IMR-90 (cell line): ENCODE data around the gene KRT39. TPM values are rescaled to one million over a fixed set of nuclear protein-coding genes. Genes with fewer than 3 reads are reported as not detected.

ENCODE experiments used
- ATAC-seq: fragments of 200-7000 bp; cut with Tn5 transposase; 2 replicates; pipeline ENCODE4 v1.9.1; 2020; ENCODE audit warnings: low read depth, mild to moderate bottlenecking, moderate library complexity
- BruUV-seq: library from RNA; stranded (reverse); fragments of 400-500 nt; replicated peaks from 2 replicates; lab custom pipeline; 2021; lab: Mats Ljungman, UMichigan
- CTCF ChIA-PET: fragments of 300-600 bp; formaldehyde crosslinking; extraction: SDS; loops from one replicate; lab custom pipeline; 2021; ENCODE audit warnings: antibody characterized with exemption; lab: Yijun Ruan, JAX
- POLR2A ChIA-PET: fragments of 300-600 bp; sonication (Branson Sonifier 250); formaldehyde crosslinking; loops from one replicate; lab custom pipeline; 2022; ENCODE audit warnings: antibody characterized with exemption; ENCODE audit not compliant: unreplicated experiment; lab: Charles Lee
- DNase-seq: peaks from one replicate; pipeline ENCODE4 v3.0.0; 2013
- H2AFZ ChIP-seq: replicated peaks from 2 replicates; pipeline ENCODE3; 2013; ENCODE audit warnings: low read length, mild to moderate bottlenecking; ENCODE audit not compliant: poor library complexity
- H2AK5ac ChIP-seq: 2 replicates; pipeline ENCODE4 v1.6.1; 2013; ENCODE audit warnings: low read depth, low read length, inconsistent platforms
- H2AK9ac ChIP-seq: replicated peaks from 2 replicates; pipeline ENCODE3; 2013; ENCODE audit warnings: mild to moderate bottlenecking, low read depth, low read length, moderate library complexity; ENCODE audit not compliant: poor library complexity
- H2BK120ac ChIP-seq: 2 replicates; pipeline ENCODE4 v1.6.1; 2013; ENCODE audit warnings: low read depth, low read length, inconsistent platforms
- H2BK15ac ChIP-seq: 3 replicates; pipeline ENCODE4 v1.6.1; 2013; ENCODE audit warnings: low read depth, low read length, inconsistent platforms
- H2BK20ac ChIP-seq: 2 replicates; pipeline ENCODE4 v1.6.1; 2013; ENCODE audit warnings: low read depth, mild to moderate bottlenecking, inconsistent platforms, low read length, moderate library complexity
- H2BK5ac ChIP-seq: 2 replicates; pipeline ENCODE4 v1.6.1; 2013; ENCODE audit warnings: mild to moderate bottlenecking, low read depth, low read length, inconsistent platforms; ENCODE audit not compliant: poor library complexity, severe bottlenecking
- H3K14ac ChIP-seq: replicated peaks from 2 replicates; pipeline ENCODE4 v1.6.1; 2013; ENCODE audit warnings: low read depth, low read length, inconsistent platforms
- H3K18ac ChIP-seq: 2 replicates; pipeline ENCODE4 v1.6.1; 2013; ENCODE audit warnings: low read depth, low read length, control low read depth
- H3K23ac ChIP-seq: 2 replicates; pipeline ENCODE4 v1.6.1; 2013; ENCODE audit warnings: low read depth, low read length, inconsistent platforms
- H3K27ac ChIP-seq: 2 replicates; pipeline ENCODE4 v1.5.1; 2013; ENCODE audit warnings: mild to moderate bottlenecking, control low read depth, low read length; ENCODE audit not compliant: insufficient read depth
- H3K27me3 ChIP-seq: 2 replicates; pipeline ENCODE4 v1.6.1; 2013; ENCODE audit warnings: low read length; ENCODE audit not compliant: control insufficient read depth, insufficient read depth
- H3K36me3 ChIP-seq: 2 replicates; pipeline ENCODE4 v1.6.1; 2013; ENCODE audit warnings: low read length, mixed read lengths; ENCODE audit not compliant: control insufficient read depth, insufficient read depth
- H3K4ac ChIP-seq: 2 replicates; pipeline ENCODE4 v1.6.1; 2013; ENCODE audit warnings: low read depth, low read length, inconsistent platforms
- H3K4me1 ChIP-seq: 2 replicates; pipeline ENCODE4 v1.6.1; 2013; ENCODE audit warnings: low read length, mixed read lengths; ENCODE audit not compliant: control insufficient read depth, insufficient read depth
- H3K4me2 ChIP-seq: 2 replicates; pipeline ENCODE4 v1.6.1; 2013; ENCODE audit warnings: low read depth, mild to moderate bottlenecking, control low read depth, low read length, moderate library complexity
- H3K4me3 ChIP-seq: 2 replicates; pipeline ENCODE4 v1.5.1; 2013; ENCODE audit warnings: low read depth, mild to moderate bottlenecking, control low read depth, low read length, moderate library complexity; ENCODE audit not compliant: insufficient read depth
- H3K56ac ChIP-seq: 2 replicates; pipeline ENCODE4 v1.6.1; 2013; ENCODE audit warnings: low read length, inconsistent platforms; ENCODE audit not compliant: insufficient read depth; ENCODE audit errors: extremely low read depth
- H3K79me1 ChIP-seq, 2 experiments: 2 replicates each; pipeline ENCODE4 v1.6.1; 2013; ENCODE audit warnings: low read length in 2 of 2, inconsistent platforms in 1 of 2, low read depth in 1 of 2
- H3K9ac ChIP-seq: 2 replicates; pipeline ENCODE4 v1.6.1; 2013; ENCODE audit warnings: low read depth, low read length, control low read depth
- H3K9me1 ChIP-seq: 2 replicates; pipeline ENCODE4 v1.6.1; 2013; ENCODE audit warnings: low read length, inconsistent platforms; ENCODE audit not compliant: insufficient read depth
- H3K9me3 ChIP-seq: 2 replicates; pipeline ENCODE4 v1.6.1; 2013; ENCODE audit warnings: low read length; ENCODE audit not compliant: control insufficient read depth, insufficient read depth
- H4K20me1 ChIP-seq: 2 replicates; pipeline ENCODE4 v1.6.1; 2013; ENCODE audit warnings: low read length, inconsistent platforms; ENCODE audit not compliant: insufficient read depth
- H4K5ac ChIP-seq: 2 replicates; pipeline ENCODE4 v1.6.1; 2013; ENCODE audit warnings: mild to moderate bottlenecking, low read depth, low read length, control low read depth
- H4K8ac ChIP-seq, 2 experiments: 2 replicates each; pipeline ENCODE4 v1.6.1; 2013; ENCODE audit warnings: low read depth in 2 of 2, low read length in 2 of 2, control low read depth in 1 of 2, inconsistent platforms in 1 of 2
- H4K91ac ChIP-seq: 2 replicates; pipeline ENCODE4 v1.6.1; 2013; ENCODE audit warnings: low read depth, low read length, inconsistent platforms; ENCODE audit not compliant: insufficient read depth
- BHLHE40 ChIP-seq: fragments of 150-350 bp; IDR thresholded peaks from 2 replicates; pipeline ENCODE4 v1.6.1; 2016; ENCODE audit warnings: mild to moderate bottlenecking, low read depth, low read length
- CEBPB ChIP-seq: IDR thresholded peaks from 2 replicates; pipeline ENCODE4 v1.6.1; 2012; ENCODE audit warnings: low read depth, low read length, improper control_type of control experiment
- CHD1 ChIP-seq: IDR thresholded peaks from 2 replicates; pipeline ENCODE4 v1.6.1; 2012; ENCODE audit warnings: low read depth, low read length, improper control_type of control experiment
- FOS ChIP-seq: fragments of 150-350 bp; IDR thresholded peaks from 2 replicates; pipeline ENCODE4 v1.6.1; 2016; ENCODE audit warnings: low read depth, low read length
- MAFK ChIP-seq: IDR thresholded peaks from 2 replicates; pipeline ENCODE4 v1.6.1; 2012; ENCODE audit warnings: low read depth, low read length, improper control_type of control experiment
- MAZ ChIP-seq: IDR thresholded peaks from 2 replicates; pipeline ENCODE4 v1.6.1; 2012; ENCODE audit warnings: low read depth, mild to moderate bottlenecking, low read length, improper control_type of control experiment, moderate library complexity, borderline replicate concordance
- MXI1 ChIP-seq: IDR thresholded peaks from 2 replicates; pipeline ENCODE4 v1.6.1; 2012; ENCODE audit warnings: low read depth, mild to moderate bottlenecking, low read length, moderate library complexity, borderline replicate concordance
- NFE2L2 ChIP-seq: fragments of 150-350 bp; IDR thresholded peaks from 2 replicates; pipeline ENCODE4 v1.6.1; 2016; ENCODE audit warnings: low read depth, mild to moderate bottlenecking, low read length
- POLR2A ChIP-seq: IDR thresholded peaks from 2 replicates; pipeline ENCODE4 v1.6.1; 2012; ENCODE audit warnings: mild to moderate bottlenecking, low read depth, low read length
- RAD21 ChIP-seq: IDR thresholded peaks from 2 replicates; pipeline ENCODE4 v1.6.1; 2012; ENCODE audit warnings: low read length, improper control_type of control experiment
- RCOR1 ChIP-seq: IDR thresholded peaks from 2 replicates; pipeline ENCODE4 v1.6.1; 2012; ENCODE audit warnings: mild to moderate bottlenecking, low read length, improper control_type of control experiment; ENCODE audit not compliant: insufficient replicate concordance
- RFX5 ChIP-seq: IDR thresholded peaks from 2 replicates; pipeline ENCODE4 v1.8.0; 2012; ENCODE audit warnings: low read depth, mild to moderate bottlenecking, low read length, moderate library complexity
- SMC3 ChIP-seq: fragments of 150-350 bp; IDR thresholded peaks from 2 replicates; pipeline ENCODE4 v1.6.1; 2016; ENCODE audit warnings: low read depth, mild to moderate bottlenecking, antibody characterized with exemption, low read length, moderate library complexity
- WGBS, 2 experiments: methylation state at CpG; one replicate each; pipeline versions ENCODE4 v1.1.5 to v1.1.7; 2013; ENCODE audit warnings: missing lambda C conversion rate in 2 of 2; ENCODE audit not compliant: insufficient read length in 1 of 2; ENCODE audit errors: extremely low coverage in 2 of 2; 5-methylcytosine and 5-hydroxymethylcytosine counted together
- dilution Hi-C: fragments of 300-500 bp; cut with HindIII; formaldehyde crosslinking; loops from one replicate; pipeline ENCODE4 v1.14.3; 2018; ENCODE audit warnings: low sequenced_read_pairs; ENCODE audit not compliant: unreplicated experiment
- in situ Hi-C: fragments of 300-500 bp; cut with MboI; formaldehyde crosslinking; loops from 3 replicates; pipeline ENCODE4 v1.14.3; 2019; ENCODE audit warnings: low sequenced_read_pairs, inconsistent platforms, mixed read lengths
- intact Hi-C: fragments of 100-400 bp; cut with micrococcal nuclease; formaldehyde crosslinking; loops from 2 replicates; pipeline ENCODE4 v1.10.0; 2022
- polyA plus RNA-seq, 3 experiments: library from polyadenylated mRNA; depleted of rRNA; stranded (reverse); fragments of >200 nt; gene quantifications; 2 replicates each; pipeline ENCODE4 v1.2.3, GENCODE V29; 2012; ENCODE audit warnings: low replicate concordance in 1 of 3
- total RNA-seq: library from RNA; depleted of rRNA; stranded (reverse); fragments of >200 nt; gene quantifications from 2 replicates; pipeline ENCODE4 v1.2.3, GENCODE V29; 2012
- TF ChIP-seq, protein P1 (sequence below): fragments of 150-350 bp; IDR thresholded peaks from 2 replicates; pipeline ENCODE4 v1.6.1; 2017; ENCODE audit warnings: mild to moderate bottlenecking, antibody characterized with exemption, low read length, low read depth
- TF ChIP-seq, protein P2 (sequence below): conservative IDR thresholded peaks from 2 replicates; pipeline ENCODE4 v1.5.1; 2012; ENCODE audit warnings: mild to moderate bottlenecking, low read depth, low read length, improper control_type of control experiment
- TF ChIP-seq, protein P3 (sequence below): fragments of 150-350 bp; IDR thresholded peaks from 2 replicates; pipeline ENCODE4 v1.6.1; 2016; ENCODE audit warnings: low read depth, mild to moderate bottlenecking, low read length, moderate library complexity, borderline replicate concordance

The KRT39 gene
- total and polyA plus RNA-seq, 2 of the 4 experiments (the other 2 are of a cell fraction): 0.15 TPM; not detected in 1

DNA sequence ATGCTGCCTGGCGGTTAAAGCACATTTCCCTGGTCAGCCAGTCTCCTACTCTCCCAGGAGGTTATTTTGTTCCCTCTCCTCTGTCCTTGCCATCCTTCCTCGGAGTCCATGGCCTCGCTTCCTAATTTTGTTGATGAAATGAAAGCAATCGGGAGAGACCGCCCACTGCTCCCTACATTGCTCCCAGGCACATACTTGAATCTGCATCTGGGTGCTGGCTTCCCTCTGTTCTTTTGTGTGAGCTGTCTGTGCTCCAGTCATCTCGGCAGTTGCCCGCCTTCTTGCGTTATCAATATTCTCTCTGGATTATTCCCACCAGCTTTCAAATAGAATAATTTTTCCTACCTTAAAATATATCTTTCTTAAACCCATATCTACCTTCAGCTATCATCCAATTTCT lies 40.4 kb downstream of the KRT39 start:
- ChIA-PET CTCF (interaction anchor here (0.6 kb wide), 1 partner anchor 23 kb away, joined by 3 read pairs; no protein-coding TSS in a partner anchor), POLR2A (no interaction called here)
- Histone ChIP-seq H3K23ac (no peak overlapping the region), H4K5ac (no peak overlapping the region), H3K27me3 (no peaks in the 10 kb centered on the region), H3K9me3 (no peaks in the 10 kb centered on the region), H3K14ac (no peak overlapping the region), H3K4me2 (no peak overlapping the region), H3K9me1 (peaks cover under 1% of the 10 kb centered on the region; the same call in 1 of the 2 replicates), H3K27ac (no peak overlapping the region), H3K56ac (no peak overlapping the region), H3K4ac (no peak overlapping the region), H3K36me3 (no peaks in the 10 kb centered on the region), H3K79me1 (no peaks in the 10 kb centered on the region), H2BK15ac (no peak overlapping the region), H2BK20ac (no peak overlapping the region), H2AK5ac (no peak overlapping the region), H2AFZ (no peak overlapping the region), H3K4me3 (no peak overlapping the region), H3K9ac (no peak overlapping the region), H4K8ac (no peak overlapping the region), H2AK9ac (no peak overlapping the region), H3K4me1 (peaks cover 5% of the 10 kb centered on the region), H2BK120ac (no peak overlapping the region), H4K91ac (no peak overlapping the region), H4K20me1 (no peaks in the 10 kb centered on the region), H2BK5ac (no peak overlapping the region), H3K18ac (no peak overlapping the region)
- intact Hi-C loops: no loop called here
- no peak for ATAC-seq
- in situ Hi-C loops: no loop called here
- DNase-seq: no peak
- no TSS peak for BruUV-seq
- dilution Hi-C loops: no loop called here
- WGBS, 2 experiments: 90% methylated on average over 2 of the region's 8 CpGs; no CpG with 5 or more reads in 1 of the 2 experiments
- no peak for TF ChIP-seq SMC3
- no peak for TF ChIP-seq MAFK
- no peak for TF ChIP-seq CHD1
- TF ChIP-seq RFX5: no peak
- TF ChIP-seq, protein P1, sequence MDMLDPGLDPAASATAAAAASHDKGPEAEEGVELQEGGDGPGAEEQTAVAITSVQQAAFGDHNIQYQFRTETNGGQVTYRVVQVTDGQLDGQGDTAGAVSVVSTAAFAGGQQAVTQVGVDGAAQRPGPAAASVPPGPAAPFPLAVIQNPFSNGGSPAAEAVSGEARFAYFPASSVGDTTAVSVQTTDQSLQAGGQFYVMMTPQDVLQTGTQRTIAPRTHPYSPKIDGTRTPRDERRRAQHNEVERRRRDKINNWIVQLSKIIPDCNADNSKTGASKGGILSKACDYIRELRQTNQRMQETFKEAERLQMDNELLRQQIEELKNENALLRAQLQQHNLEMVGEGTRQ: no peak
- TF ChIP-seq, protein P2, sequence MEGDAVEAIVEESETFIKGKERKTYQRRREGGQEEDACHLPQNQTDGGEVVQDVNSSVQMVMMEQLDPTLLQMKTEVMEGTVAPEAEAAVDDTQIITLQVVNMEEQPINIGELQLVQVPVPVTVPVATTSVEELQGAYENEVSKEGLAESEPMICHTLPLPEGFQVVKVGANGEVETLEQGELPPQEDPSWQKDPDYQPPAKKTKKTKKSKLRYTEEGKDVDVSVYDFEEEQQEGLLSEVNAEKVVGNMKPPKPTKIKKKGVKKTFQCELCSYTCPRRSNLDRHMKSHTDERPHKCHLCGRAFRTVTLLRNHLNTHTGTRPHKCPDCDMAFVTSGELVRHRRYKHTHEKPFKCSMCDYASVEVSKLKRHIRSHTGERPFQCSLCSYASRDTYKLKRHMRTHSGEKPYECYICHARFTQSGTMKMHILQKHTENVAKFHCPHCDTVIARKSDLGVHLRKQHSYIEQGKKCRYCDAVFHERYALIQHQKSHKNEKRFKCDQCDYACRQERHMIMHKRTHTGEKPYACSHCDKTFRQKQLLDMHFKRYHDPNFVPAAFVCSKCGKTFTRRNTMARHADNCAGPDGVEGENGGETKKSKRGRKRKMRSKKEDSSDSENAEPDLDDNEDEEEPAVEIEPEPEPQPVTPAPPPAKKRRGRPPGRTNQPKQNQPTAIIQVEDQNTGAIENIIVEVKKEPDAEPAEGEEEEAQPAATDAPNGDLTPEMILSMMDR: no peak
- no peak for TF ChIP-seq MXI1
- TF ChIP-seq CEBPB: no peak
- TF ChIP-seq RAD21: no peak
- TF ChIP-seq BHLHE40: no peak
- TF ChIP-seq FOS: no peak
- no peak for TF ChIP-seq MAZ
- no peak for TF ChIP-seq NFE2L2
- no peak for TF ChIP-seq POLR2A
- TF ChIP-seq, protein P3, sequence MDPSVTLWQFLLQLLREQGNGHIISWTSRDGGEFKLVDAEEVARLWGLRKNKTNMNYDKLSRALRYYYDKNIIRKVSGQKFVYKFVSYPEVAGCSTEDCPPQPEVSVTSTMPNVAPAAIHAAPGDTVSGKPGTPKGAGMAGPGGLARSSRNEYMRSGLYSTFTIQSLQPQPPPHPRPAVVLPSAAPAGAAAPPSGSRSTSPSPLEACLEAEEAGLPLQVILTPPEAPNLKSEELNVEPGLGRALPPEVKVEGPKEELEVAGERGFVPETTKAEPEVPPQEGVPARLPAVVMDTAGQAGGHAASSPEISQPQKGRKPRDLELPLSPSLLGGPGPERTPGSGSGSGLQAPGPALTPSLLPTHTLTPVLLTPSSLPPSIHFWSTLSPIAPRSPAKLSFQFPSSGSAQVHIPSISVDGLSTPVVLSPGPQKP: no peak
- no peak for TF ChIP-seq RCOR1
